GM12878 (cell line): ENCODE measurements around the gene TMEM266.

Source experiments
- ELK1 ChIP-seq: IDR thresholded peaks from 2 replicates; pipeline ENCODE4 v1.6.1; 2012; ENCODE audit warnings: low read depth, low read length, improper control_type of control experiment
- MXI1 ChIP-seq: fragments of 150-350 bp; IDR thresholded peaks from 2 replicates; pipeline ENCODE4 v1.6.1; 2011; ENCODE audit warnings: low read depth, mild to moderate bottlenecking, inconsistent platforms, low read length, improper control_type of control experiment
- NR2C2 ChIP-seq: IDR thresholded peaks from 2 replicates; pipeline ENCODE4 v1.6.1; 2011; ENCODE audit warnings: borderline replicate concordance, low read depth; ENCODE audit not compliant: control insufficient read depth, insufficient read length
- NRF1 ChIP-seq: conservative IDR thresholded peaks from 2 replicates; pipeline ENCODE4 v1.6.1; 2011; ENCODE audit warnings: mild to moderate bottlenecking, low read depth, low read length, improper control_type of control experiment
- PML ChIP-seq: IDR thresholded peaks from 2 replicates; pipeline ENCODE4 v1.6.1; 2012; ENCODE audit warnings: low read length, inconsistent platforms
- PRDM15 ChIP-seq: fragments of 450-650 bp; formaldehyde crosslinking; IDR thresholded peaks from 2 replicates; pipeline ENCODE4 v1.4.0; 2020; ENCODE audit warnings: mild to moderate bottlenecking, moderate library complexity
- REST ChIP-seq: IDR thresholded peaks from 2 replicates; pipeline ENCODE4 v1.6.1; 2012; ENCODE audit warnings: mild to moderate bottlenecking, low read depth, low read length
- SREBF2 ChIP-seq: IDR thresholded peaks from 2 replicates; pipeline ENCODE4 v1.6.1; 2012; ENCODE audit warnings: mild to moderate bottlenecking, low read length
- TBL1XR1 ChIP-seq: IDR thresholded peaks from 2 replicates; pipeline ENCODE4 v1.6.1; 2012; ENCODE audit warnings: low read depth, low read length, improper control_type of control experiment

GRCh38 chr15:76108021-76108723 lies 48.4 kb downstream of the TMEM266 start:
- TF ChIP-seq NRF1 (no peak), PRDM15 (CRISPR knock-in tag) (no peak), NR2C2 (no peak), PML (no peak), SREBF2 (no peak), REST (no peak), ELK1 (no peak), TBL1XR1 (no peak), MXI1 (no peak)
